Measurements from ENCODE around the gene SAFB2.
A peak's percentile ranks its signal among the peaks of the same experiment; 100 is the strongest.

Gene SAFB2

DNA sequence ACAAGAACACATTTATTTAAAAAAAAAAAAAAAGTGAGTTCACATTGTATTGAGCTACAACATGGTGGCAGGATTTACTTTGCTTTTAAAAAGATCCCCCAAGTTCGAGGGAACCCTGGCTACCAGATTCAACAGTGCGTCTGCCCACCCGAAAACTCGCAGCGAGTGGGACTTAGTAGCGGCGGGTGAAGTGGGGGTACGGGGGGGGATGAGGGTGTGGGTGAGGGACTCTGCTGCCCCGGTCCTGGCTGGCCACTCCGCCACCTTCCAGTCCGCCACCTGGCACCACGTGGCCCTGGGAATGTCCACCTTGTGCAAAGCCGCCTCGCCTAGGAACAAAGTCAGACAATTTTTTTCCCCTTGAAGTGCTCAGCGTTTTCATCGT lies 35.5 kb downstream of the SAFB2 start:
- no peak for TF ChIP-seq ZNF121 (tag by site-specific recombination; IDR thresholded peaks at IDR 0.05)
- TF ChIP-seq ZNF473 (tag by site-specific recombination; IDR thresholded peaks at IDR 0.05) = no peak
- TF ChIP-seq ZNF366 (tag by site-specific recombination; conservative IDR thresholded peaks at IDR 0.05) = no peak
- TF ChIP-seq, protein P1, sequence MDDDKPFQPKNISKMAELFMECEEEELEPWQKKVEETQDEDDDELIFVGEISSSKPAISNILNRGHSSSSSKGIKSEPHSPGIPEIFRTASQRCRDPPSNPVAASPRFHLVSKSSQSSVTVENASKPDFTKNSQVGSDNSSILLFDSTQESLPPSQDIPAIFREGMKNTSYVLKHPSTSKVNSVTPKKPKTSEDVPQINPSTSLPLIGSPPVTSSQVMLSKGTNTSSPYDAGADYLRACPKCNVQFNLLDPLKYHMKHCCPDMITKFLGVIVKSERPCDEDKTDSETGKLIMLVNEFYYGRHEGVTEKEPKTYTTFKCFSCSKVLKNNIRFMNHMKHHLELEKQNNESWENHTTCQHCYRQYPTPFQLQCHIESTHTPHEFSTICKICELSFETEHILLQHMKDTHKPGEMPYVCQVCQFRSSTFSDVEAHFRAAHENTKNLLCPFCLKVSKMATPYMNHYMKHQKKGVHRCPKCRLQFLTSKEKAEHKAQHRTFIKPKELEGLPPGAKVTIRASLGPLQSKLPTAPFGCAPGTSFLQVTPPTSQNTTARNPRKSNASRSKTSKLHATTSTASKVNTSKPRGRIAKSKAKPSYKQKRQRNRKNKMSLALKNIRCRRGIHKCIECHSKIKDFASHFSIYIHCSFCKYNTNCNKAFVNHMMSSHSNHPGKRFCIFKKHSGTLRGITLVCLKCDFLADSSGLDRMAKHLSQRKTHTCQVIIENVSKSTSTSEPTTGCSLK (tag by site-specific recombination; IDR thresholded peaks at IDR 0.05) = no peak
- no peak for TF ChIP-seq ZNF791 (tag by site-specific recombination; IDR thresholded peaks at IDR 0.05)
- POLR2A ChIA-PET = no interaction called here
- H3K36me3 ChIP-seq (ENCODE audit: control insufficient read depth in 2 of 2, insufficient read depth in 1 of 2, low read length in 2 of 2) = peaks cover 3 to 79% of the 10 kb centered on the region in 2 experiments; a peak in 2 of 3 replicates
- no peaks in the 10 kb centered on the region for H3K4me1 ChIP-seq (ENCODE audit: control insufficient read depth, insufficient read depth, low read length)
- no peak overlapping the region for H3K27ac ChIP-seq (ENCODE audit: extremely low read depth, low read depth, low read length)
- no peaks in the 10 kb centered on the region for H3K9me3 ChIP-seq (ENCODE audit: control insufficient read depth, insufficient read depth, low read depth, low read length)
- H3K4me3 ChIP-seq (ENCODE audit: low read depth, low read length) = no peak overlapping the region
- CTCF ChIA-PET = no interaction called here

DNA sequence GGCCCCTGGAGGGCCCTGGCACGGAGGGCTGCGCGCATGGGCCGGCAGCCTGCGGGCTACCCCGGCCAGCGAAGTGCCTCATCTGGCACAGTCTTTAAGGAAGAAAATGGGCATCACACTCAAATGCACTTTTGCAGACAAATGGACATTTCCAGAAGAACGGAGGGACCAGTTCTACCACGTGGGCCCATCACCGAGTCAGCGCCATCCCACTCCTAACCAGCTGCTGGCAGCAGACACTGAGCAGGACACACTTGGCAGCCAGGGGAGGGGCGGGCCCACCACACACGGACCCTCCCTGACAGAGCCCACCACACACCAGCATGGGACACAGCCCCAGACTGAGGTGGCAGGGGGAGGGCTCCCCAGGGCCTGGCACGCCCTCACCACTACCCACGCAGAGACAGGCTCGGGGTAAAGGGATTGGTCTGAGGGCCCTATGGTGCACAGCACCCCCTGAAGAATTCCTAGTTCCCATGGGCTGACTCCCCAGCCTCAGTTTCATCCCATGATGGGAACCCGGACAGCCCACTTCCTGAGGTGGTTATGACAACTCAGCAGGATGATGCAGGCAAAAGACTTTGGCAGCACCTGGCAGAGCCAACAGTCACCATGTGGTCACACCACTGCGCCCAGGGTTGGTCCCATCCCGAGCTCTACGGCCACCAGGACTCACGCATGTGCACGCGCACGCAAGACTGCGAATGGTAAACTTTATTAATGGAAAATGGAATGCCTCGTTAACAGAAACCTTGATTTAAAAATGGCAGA lies 36.1 kb downstream of the SAFB2 start:
- H3K27ac ChIP-seq (ENCODE audit: extremely low read depth, low read depth, low read length) = no peak overlapping the region
- TF ChIP-seq ZNF10 (tag by site-specific recombination; IDR thresholded peaks at IDR 0.05) (peak; percentile 93), ZFHX2 (tag by site-specific recombination; conservative IDR thresholded peaks at IDR 0.05) (peak; percentile 17; the same call in 1 of the 2 replicates), GLIS2 (tag by site-specific recombination; IDR thresholded peaks at IDR 0.05) (0 out of 2 replicates have a peak, but pooled peaks have one; percentile 6), ZFP69B (tag by site-specific recombination; IDR thresholded peaks at IDR 0.05) (peak; percentile 40; the same call in 1 of the 2 replicates), ZNF404 (tag by site-specific recombination; IDR thresholded peaks at IDR 0.05) (no peak)
- TF ChIP-seq, protein P2, sequence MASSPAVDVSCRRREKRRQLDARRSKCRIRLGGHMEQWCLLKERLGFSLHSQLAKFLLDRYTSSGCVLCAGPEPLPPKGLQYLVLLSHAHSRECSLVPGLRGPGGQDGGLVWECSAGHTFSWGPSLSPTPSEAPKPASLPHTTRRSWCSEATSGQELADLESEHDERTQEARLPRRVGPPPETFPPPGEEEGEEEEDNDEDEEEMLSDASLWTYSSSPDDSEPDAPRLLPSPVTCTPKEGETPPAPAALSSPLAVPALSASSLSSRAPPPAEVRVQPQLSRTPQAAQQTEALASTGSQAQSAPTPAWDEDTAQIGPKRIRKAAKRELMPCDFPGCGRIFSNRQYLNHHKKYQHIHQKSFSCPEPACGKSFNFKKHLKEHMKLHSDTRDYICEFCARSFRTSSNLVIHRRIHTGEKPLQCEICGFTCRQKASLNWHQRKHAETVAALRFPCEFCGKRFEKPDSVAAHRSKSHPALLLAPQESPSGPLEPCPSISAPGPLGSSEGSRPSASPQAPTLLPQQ (tag by site-specific recombination; IDR thresholded peaks at IDR 0.05) = peak; percentile 66; the same call in 1 of the 2 replicates
- TF ChIP-seq, protein P3, sequence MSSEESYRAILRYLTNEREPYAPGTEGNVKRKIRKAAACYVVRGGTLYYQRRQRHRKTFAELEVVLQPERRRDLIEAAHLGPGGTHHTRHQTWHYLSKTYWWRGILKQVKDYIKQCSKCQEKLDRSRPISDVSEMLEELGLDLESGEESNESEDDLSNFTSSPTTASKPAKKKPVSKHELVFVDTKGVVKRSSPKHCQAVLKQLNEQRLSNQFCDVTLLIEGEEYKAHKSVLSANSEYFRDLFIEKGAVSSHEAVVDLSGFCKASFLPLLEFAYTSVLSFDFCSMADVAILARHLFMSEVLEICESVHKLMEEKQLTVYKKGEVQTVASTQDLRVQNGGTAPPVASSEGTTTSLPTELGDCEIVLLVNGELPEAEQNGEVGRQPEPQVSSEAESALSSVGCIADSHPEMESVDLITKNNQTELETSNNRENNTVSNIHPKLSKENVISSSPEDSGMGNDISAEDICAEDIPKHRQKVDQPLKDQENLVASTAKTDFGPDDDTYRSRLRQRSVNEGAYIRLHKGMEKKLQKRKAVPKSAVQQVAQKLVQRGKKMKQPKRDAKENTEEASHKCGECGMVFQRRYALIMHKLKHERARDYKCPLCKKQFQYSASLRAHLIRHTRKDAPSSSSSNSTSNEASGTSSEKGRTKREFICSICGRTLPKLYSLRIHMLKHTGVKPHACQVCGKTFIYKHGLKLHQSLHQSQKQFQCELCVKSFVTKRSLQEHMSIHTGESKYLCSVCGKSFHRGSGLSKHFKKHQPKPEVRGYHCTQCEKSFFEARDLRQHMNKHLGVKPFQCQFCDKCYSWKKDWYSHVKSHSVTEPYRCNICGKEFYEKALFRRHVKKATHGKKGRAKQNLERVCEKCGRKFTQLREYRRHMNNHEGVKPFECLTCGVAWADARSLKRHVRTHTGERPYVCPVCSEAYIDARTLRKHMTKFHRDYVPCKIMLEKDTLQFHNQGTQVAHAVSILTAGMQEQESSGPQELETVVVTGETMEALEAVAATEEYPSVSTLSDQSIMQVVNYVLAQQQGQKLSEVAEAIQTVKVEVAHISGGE (tag by site-specific recombination; conservative IDR thresholded peaks at IDR 0.05; ENCODE audit: low read depth) = no peak
- H3K4me3 ChIP-seq (ENCODE audit: low read depth, low read length) = no peak overlapping the region
- peaks cover 3 to 77% of the 10 kb centered on the region in 2 experiments; a peak in 2 of 3 replicates for H3K36me3 ChIP-seq (ENCODE audit: control insufficient read depth in 2 of 2, insufficient read depth in 1 of 2, low read length in 2 of 2)
- POLR2A ChIA-PET = no interaction called here
- H3K4me1 ChIP-seq (ENCODE audit: control insufficient read depth, insufficient read depth, low read length) = no peaks in the 10 kb centered on the region
- no peaks in the 10 kb centered on the region for H3K9me3 ChIP-seq (ENCODE audit: control insufficient read depth, insufficient read depth, low read depth, low read length)
- CTCF ChIA-PET = no interaction called here
